Ectodermal cell (in vitro differentiated cells): ENCODE data around the gene OPALIN.

ENCODE experiments used
- H3K27ac ChIP-seq: 2 replicates; pipeline ENCODE4 v1.7.0; 2013; ENCODE audit warnings: mild to moderate bottlenecking, low read depth, low read length; ENCODE audit not compliant: insufficient read depth, poor library complexity, severe bottlenecking
- H3K27me3 ChIP-seq: 2 replicates; pipeline ENCODE4 v1.7.0; 2013; ENCODE audit warnings: mild to moderate bottlenecking, low read length; ENCODE audit not compliant: insufficient read depth, control insufficient read depth, poor library complexity, severe bottlenecking
- H3K36me3 ChIP-seq: one replicate; pipeline ENCODE4 v1.7.0; 2013; ENCODE audit warnings: low read length; ENCODE audit not compliant: control insufficient read depth, insufficient read depth
- H3K4me1 ChIP-seq: one replicate; pipeline ENCODE4 v1.7.0; 2013; ENCODE audit warnings: low read length; ENCODE audit not compliant: control insufficient read depth, insufficient read depth
- H3K4me3 ChIP-seq: 2 replicates; pipeline ENCODE4 v1.7.0; 2013; ENCODE audit warnings: low read depth, low read length, control low read depth; ENCODE audit not compliant: insufficient read depth
- H3K9me3 ChIP-seq: 2 replicates; pipeline ENCODE4 v1.7.0; 2013; ENCODE audit warnings: mild to moderate bottlenecking, low read length, moderate library complexity; ENCODE audit not compliant: control insufficient read depth
- WGBS, 2 experiments: methylation state at CpG; one replicate each; pipeline ENCODE4 v1.1.7; 2013; ENCODE audit warnings: missing lambda C conversion rate in 2 of 2; 5-methylcytosine and 5-hydroxymethylcytosine counted together

Gene OPALIN

GRCh38 chr10:96360766-96361165 lies 2.0 kb upstream of the OPALIN start:
- no peaks in the 10 kb centered on the region for H3K36me3 ChIP-seq
- 90 to 91% methylated on average over 3 of the region's 3 CpGs for WGBS, 2 experiments
- no peak overlapping the region for H3K4me3 ChIP-seq
- no peaks in the 10 kb centered on the region for H3K27me3 ChIP-seq
- H3K4me1 ChIP-seq: no peaks in the 10 kb centered on the region
- H3K27ac ChIP-seq: no peak overlapping the region
- H3K9me3 ChIP-seq: no peaks in the 10 kb centered on the region

DNA sequence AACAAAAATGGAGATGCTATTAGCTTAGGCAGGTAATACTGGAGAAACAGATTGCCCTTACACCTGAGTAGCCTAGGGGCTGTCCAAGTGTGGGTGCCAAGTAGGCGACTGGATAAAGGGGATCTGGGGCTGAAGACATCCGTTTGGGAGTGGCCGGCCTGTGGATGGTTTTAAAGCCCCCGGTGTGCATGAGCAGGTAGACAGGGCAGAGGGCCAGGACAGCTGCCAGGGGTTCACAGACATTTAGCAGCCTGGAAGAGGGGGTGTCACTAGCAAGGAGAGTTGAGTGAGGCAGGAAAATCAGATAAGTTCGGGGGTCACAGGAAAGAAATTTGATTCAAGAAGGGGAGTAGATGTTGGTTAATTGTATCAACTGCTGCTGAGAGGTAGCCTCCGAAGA lies 1.5 kb upstream of the OPALIN start:
- H3K9me3 ChIP-seq: no peaks in the 10 kb centered on the region
- no peaks in the 10 kb centered on the region for H3K4me1 ChIP-seq
- H3K36me3 ChIP-seq: no peaks in the 10 kb centered on the region
- no peaks in the 10 kb centered on the region for H3K27me3 ChIP-seq
- H3K27ac ChIP-seq: no peak overlapping the region
- 95 to 97% methylated on average over 6 of the region's 6 CpGs for WGBS, 2 experiments
- no peak overlapping the region for H3K4me3 ChIP-seq

DNA sequence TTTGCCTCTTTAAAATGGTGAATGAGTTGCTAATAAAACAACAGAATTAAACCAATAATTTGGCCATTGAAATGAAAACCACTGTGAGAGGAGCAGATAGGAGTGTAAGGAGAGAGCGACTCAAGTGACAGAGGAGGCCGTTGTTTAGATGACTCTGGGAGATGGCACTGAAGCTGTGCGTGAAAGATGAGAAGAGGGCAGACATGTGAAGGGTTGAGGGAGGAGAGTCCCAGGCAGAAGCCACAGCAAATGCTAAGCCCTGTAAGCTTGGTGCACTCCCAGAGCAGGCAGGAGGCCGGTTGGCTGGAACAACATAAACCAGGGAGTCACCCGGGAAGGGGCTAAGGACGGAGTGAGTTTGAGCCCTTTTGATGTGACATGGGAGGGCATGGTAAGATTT lies 814 bp upstream of the OPALIN start:
- Histone ChIP-seq H3K4me1 (no peaks in the 10 kb centered on the region), H3K4me3 (no peak overlapping the region), H3K36me3 (no peaks in the 10 kb centered on the region), H3K27me3 (no peaks in the 10 kb centered on the region), H3K9me3 (no peaks in the 10 kb centered on the region), H3K27ac (no peak overlapping the region)
- WGBS, 2 experiments: 92 to 93% methylated on average over 6 of the region's 6 CpGs

DNA sequence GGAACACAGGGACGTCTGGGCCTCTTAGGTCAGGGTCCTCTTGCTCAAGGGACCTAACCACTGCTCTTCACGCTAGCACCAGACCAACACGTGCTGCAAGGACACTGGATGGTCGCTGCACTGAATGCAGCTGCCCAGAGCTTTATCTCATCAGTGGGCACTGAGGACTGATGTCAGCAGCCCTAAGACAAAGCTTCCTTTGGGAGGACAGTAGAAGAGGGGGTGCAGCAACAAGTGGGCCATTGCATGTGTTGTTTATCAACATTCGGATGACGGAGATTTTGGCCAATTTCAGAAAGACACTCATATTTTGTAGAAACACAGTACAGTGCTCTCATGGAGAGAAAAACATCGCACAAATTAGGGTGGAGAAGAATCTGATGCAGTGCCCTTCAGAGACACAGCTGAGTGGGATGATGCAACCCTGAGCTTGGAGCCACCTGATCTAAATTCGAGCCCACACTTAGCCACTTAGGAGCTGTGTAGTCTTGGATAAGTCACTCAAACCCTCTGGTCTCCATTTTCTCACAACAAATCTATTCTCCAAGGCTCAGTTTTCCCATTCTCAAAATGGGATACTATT lies 1.7 kb downstream of the OPALIN start:
- H3K36me3 ChIP-seq: no peaks in the 10 kb centered on the region
- WGBS, 2 experiments: 83% methylated on average over 8 of the region's 8 CpGs
- no peaks in the 10 kb centered on the region for H3K27me3 ChIP-seq
- H3K27ac ChIP-seq: no peak overlapping the region
- no peaks in the 10 kb centered on the region for H3K4me1 ChIP-seq
- no peak overlapping the region for H3K4me3 ChIP-seq
- H3K9me3 ChIP-seq: no peaks in the 10 kb centered on the region

DNA sequence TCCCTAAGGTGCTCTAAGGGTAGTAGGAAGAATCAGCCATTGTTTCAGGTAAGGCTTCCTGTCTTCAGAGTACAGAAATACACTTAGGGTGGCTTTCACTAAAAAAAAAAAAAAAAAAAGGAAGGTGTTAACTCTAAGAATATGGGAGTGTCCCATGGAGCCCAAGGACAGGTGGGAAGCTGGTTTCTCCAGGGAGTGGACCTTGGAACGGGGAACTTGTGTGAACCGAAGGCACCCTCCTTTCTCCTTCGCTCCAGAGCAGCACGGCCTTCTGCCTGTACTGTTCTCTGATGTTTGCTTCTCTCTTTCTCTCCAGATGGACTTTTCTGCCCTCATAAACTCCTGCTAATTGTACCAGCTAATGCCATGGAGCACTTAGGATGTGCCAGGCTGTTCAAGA lies 6.2 kb downstream of the OPALIN start:
- Histone ChIP-seq H3K4me3 (no peak overlapping the region), H3K4me1 (no peaks in the 10 kb centered on the region), H3K27me3 (no peaks in the 10 kb centered on the region), H3K36me3 (no peaks in the 10 kb centered on the region), H3K27ac (no peak overlapping the region), H3K9me3 (no peaks in the 10 kb centered on the region)
- WGBS, 2 experiments: 68 to 74% methylated on average over 4 of the region's 4 CpGs

DNA sequence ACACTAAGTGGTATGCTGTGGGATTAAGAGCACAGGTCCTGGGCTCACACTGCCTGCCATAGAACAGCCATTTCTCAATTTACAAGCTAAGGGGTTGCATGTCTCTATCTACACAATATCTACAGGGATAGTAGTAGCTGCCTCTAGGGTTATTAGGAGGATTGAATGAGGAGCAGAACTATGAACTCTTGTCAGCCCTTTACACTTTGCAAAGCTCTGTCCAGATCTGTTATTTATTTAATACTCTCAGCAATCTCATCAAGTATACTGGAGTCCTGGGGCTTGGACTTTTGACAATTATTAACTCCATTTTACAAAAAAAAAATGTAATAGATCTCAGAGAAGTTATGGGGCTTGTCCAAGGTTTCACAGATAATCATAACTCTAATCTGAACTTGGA lies 6.8 kb downstream of the OPALIN start:
- no peaks in the 10 kb centered on the region for H3K27me3 ChIP-seq
- no peaks in the 10 kb centered on the region for H3K4me1 ChIP-seq
- no peaks in the 10 kb centered on the region for H3K36me3 ChIP-seq
- H3K9me3 ChIP-seq: peaks cover 2% of the 10 kb centered on the region
- H3K4me3 ChIP-seq: no peak overlapping the region
- no peak overlapping the region for H3K27ac ChIP-seq

GRCh38 chr10:96346295-96346694 lies 12.5 kb downstream of the OPALIN start:
- H3K9me3 ChIP-seq: peaks cover 4% of the 10 kb centered on the region
- H3K27me3 ChIP-seq: no peaks in the 10 kb centered on the region
- H3K4me1 ChIP-seq: no peaks in the 10 kb centered on the region
- H3K4me3 ChIP-seq: no peak overlapping the region
- 100% methylated on average over 1 of the region's 1 CpG; no CpG with 5 or more reads in 1 of the 2 experiments for WGBS, 2 experiments
- no peaks in the 10 kb centered on the region for H3K36me3 ChIP-seq
- H3K27ac ChIP-seq: no peak overlapping the region

GRCh38 chr10:96345222-96345621 lies 13.6 kb downstream of the OPALIN start:
- H3K4me1 ChIP-seq: no peaks in the 10 kb centered on the region
- no peak overlapping the region for H3K4me3 ChIP-seq
- no peaks in the 10 kb centered on the region for H3K27me3 ChIP-seq
- H3K36me3 ChIP-seq: no peaks in the 10 kb centered on the region
- peaks cover 4% of the 10 kb centered on the region for H3K9me3 ChIP-seq
- H3K27ac ChIP-seq: no peak overlapping the region
- 14 to 17% methylated on average over 2 of the region's 2 CpGs for WGBS, 2 experiments

DNA sequence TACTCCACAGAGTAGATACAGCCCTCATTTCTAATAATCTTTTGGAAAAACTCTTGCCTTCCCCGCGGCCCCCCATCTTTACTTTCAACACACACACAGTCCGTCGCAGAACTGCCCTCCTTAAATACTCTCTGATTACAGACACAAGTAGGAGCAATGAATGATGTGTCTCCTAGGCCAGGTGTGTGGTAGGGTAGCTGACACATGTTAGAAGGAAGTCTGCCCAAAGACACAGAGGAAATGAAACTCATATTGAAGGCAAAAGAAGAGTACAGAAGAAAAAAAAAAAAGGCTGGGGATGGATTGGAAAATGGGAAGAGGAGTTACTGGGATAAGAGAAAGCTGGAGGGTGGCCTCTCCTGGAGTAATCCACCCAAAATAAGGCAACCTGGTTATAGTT lies 14.6 kb downstream of the OPALIN start:
- WGBS, 2 experiments: 95 to 100% methylated on average over 2 to 4 of the region's 4 CpGs
- Histone ChIP-seq H3K9me3 (peaks cover 4% of the 10 kb centered on the region), H3K27ac (no peak overlapping the region), H3K36me3 (no peaks in the 10 kb centered on the region), H3K4me1 (peaks cover 7% of the 10 kb centered on the region), H3K27me3 (no peaks in the 10 kb centered on the region), H3K4me3 (no peak overlapping the region)

DNA sequence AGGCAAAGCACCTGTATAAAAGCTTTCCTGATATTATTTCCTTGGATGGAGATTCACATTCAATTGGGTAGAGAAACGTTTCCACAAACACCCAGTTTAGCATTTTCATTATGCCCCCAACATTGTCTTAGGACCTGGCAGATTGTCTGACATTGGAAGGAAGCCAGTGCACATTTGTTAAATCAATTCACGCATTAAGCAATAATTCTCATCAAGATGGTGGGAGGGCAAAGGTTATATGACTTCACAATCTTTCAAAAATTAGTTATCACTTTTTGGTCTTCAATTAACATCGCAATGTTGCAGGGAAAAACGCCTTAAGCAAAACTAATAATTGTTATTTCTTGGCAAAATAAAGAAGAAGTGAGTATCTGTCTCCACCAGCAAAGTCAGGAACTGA lies 16.4 kb downstream of the OPALIN start:
- Histone ChIP-seq H3K27me3 (no peaks in the 10 kb centered on the region), H3K4me1 (peaks cover 13% of the 10 kb centered on the region), H3K4me3 (no peak overlapping the region), H3K36me3 (no peaks in the 10 kb centered on the region), H3K9me3 (peaks cover 4% of the 10 kb centered on the region), H3K27ac (no peak overlapping the region)
- WGBS, 2 experiments: 93 to 94% methylated on average over 4 of the region's 4 CpGs
